Hepatocyte (in vitro differentiated cells): Measurements from ENCODE around the gene PTPRN2. TPM values are rescaled to one million over a fixed set of nuclear protein-coding genes. Genes with fewer than 3 reads are reported as not detected.

Source experiments
- DNase-seq: peaks from one replicate; pipeline ENCODE4 v3.0.0-alpha.2; 2016; ENCODE audit warnings: low spot score
- H2AFZ ChIP-seq: fragments of 200-600 bp; sonication (generic); 2 replicates; pipeline ENCODE4 v1.6.0; 2016; ENCODE audit warnings: antibody characterized with exemption, mild to moderate bottlenecking
- H3K27ac ChIP-seq: fragments of 200-600 bp; sonication (generic); 2 replicates; pipeline ENCODE4 v1.5.1; 2016; ENCODE audit warnings: mild to moderate bottlenecking
- H3K27me3 ChIP-seq: fragments of 200-600 bp; sonication (generic); 2 replicates; pipeline ENCODE4 v1.6.1; 2016
- H3K36me3 ChIP-seq: fragments of 200-600 bp; sonication (generic); replicated peaks from 2 replicates; pipeline ENCODE4 v1.5.1; 2016; ENCODE audit warnings: low read depth; ENCODE audit not compliant: insufficient read depth
- H3K4me1 ChIP-seq: fragments of 200-600 bp; sonication (generic); 2 replicates; pipeline ENCODE4 v1.5.1; 2016; ENCODE audit warnings: mild to moderate bottlenecking, moderate library complexity; ENCODE audit not compliant: insufficient read depth
- H3K4me2 ChIP-seq: fragments of 200-600 bp; sonication (generic); 2 replicates; pipeline ENCODE4 v1.6.0; 2016
- H3K4me3 ChIP-seq: fragments of 200-600 bp; sonication (generic); 2 replicates; pipeline ENCODE4 v1.5.1; 2016; ENCODE audit warnings: mild to moderate bottlenecking
- H3K79me2 ChIP-seq: fragments of 200-600 bp; sonication (generic); 2 replicates; pipeline ENCODE4 v1.6.0; 2017; ENCODE audit warnings: mild to moderate bottlenecking
- H3K9me2 ChIP-seq: fragments of 200-600 bp; sonication (generic); replicated peaks from 2 replicates; pipeline ENCODE4 v1.6.0; 2017; ENCODE audit warnings: mild to moderate bottlenecking; ENCODE audit not compliant: insufficient read depth
- H3K9me3 ChIP-seq: fragments of 200-600 bp; sonication (generic); 2 replicates; pipeline ENCODE4 v1.5.1; 2016; ENCODE audit warnings: low read depth, mild to moderate bottlenecking
- H4K20me1 ChIP-seq: fragments of 200-600 bp; sonication (generic); 2 replicates; pipeline ENCODE4 v1.6.0; 2016; ENCODE audit warnings: mild to moderate bottlenecking; ENCODE audit not compliant: insufficient read depth, poor library complexity, severe bottlenecking
- EZH2 ChIP-seq: fragments of 200-600 bp; sonication (generic); IDR thresholded peaks from 2 replicates; pipeline ENCODE4 v1.6.1; 2016; ENCODE audit warnings: antibody characterized with exemption, mild to moderate bottlenecking, borderline replicate concordance
- EZH2phosphoT487 ChIP-seq: fragments of 200-600 bp; sonication (generic); IDR thresholded peaks from one replicate; pipeline ENCODE4 v1.6.1; 2018; ENCODE audit warnings: antibody characterized with exemption, mild to moderate bottlenecking, low read depth, moderate library complexity; ENCODE audit not compliant: unreplicated experiment, severe bottlenecking
- WGBS: methylation state at CpG from one replicate; pipeline ENCODE4 v1.1.6; 2016; ENCODE audit warnings: low lambda C conversion rate; ENCODE audit errors: missing lambda C conversion rate; 5-methylcytosine and 5-hydroxymethylcytosine counted together
- polyA plus RNA-seq: library from polyadenylated mRNA; unstranded; fragments of >200 nt; fragmentation: Nextera tagmentation; extraction: Ambion mirVana; gene quantifications from 2 replicates; pipeline ENCODE4 v1.2.1, GENCODE V29; 2016
- total RNA-seq: library from RNA; depleted of rRNA; stranded (reverse); fragments of >200 nt; gene quantifications from 2 replicates; pipeline ENCODE4 v1.2.3, GENCODE V29; 2014
- TF ChIP-seq, protein P1 (sequence below): fragments of 200-600 bp; sonication (generic); IDR thresholded peaks from 2 replicates; pipeline ENCODE4 v1.5.1; 2016; ENCODE audit warnings: antibody characterized with exemption, mild to moderate bottlenecking; ENCODE audit not compliant: poor library complexity

The PTPRN2 gene
- total and polyA plus RNA-seq, 2 experiments from 2014 or later: 2.1 to 3.3 TPM

DNA sequence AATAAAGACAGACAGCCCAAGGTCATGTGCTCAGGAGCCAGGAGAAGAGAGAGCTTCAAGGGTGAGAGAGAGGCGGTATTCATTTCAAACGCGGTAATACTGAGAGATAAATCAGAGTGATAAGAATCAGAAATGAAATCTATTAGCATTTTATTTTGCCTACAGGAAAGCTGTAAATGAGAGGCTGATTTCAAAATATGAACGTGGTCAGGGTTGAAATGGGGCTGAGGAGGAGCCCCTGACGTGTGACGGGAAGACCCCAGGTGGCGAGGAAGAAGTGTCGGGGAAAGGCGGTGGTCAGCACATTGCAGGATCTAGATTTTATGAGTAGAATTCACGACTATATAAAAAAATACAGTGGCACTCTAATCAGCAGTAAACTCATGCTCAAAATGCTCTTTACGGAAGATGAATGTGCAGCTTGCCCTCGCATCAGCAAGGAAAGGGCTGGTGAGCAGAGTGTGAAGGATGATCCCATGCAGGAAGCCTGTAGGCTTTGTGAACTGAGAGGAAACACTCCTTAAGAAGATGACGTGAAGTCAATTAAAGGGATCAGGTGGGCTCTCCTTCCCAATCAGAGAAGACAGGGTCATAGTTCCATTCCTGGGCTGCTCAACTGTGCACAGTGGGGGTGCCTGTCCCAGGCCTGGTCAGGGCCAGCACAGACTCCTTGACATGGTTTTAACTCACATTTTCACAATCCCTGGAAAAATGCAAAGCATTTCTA lies 360.2 kb downstream of the PTPRN2 start:
- whole genome bisulfite sequencing: 81% methylated on average over 13 of the region's 13 CpGs
- no peak overlapping the region for H3K27ac ChIP-seq

DNA sequence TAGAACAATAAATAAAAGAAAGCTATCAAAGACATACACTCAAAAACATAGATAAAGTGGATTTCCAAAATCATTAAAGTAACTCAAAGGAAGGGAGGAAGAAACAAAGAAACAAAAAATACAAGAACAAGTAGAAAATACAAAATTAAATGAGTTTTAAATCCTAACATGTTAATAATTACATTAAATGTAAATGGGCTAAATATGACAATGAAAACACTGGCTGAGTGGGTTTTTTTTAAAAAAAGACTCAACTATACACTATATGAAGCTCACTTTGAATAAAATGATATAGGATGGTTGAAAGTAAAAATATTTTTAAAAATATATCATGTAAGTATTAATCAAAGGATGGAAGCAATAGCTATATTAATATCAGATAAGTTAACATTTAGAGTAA lies 371.4 kb downstream of the PTPRN2 start:
- no peaks in the 10 kb centered on the region for H3K9me3 ChIP-seq
- no peak for DNase-seq
- no peak overlapping the region for H2AFZ ChIP-seq
- no peaks in the 10 kb centered on the region for H3K36me3 ChIP-seq
- H3K79me2 ChIP-seq: no peaks in the 10 kb centered on the region
- H3K4me3 ChIP-seq: no peak overlapping the region
- no peaks in the 10 kb centered on the region for H3K27me3 ChIP-seq
- H3K4me2 ChIP-seq: no peak overlapping the region
- no peaks in the 10 kb centered on the region for H3K9me2 ChIP-seq
- H4K20me1 ChIP-seq: no peaks in the 10 kb centered on the region
- no peak for TF ChIP-seq EZH2phosphoT487
- no peak for TF ChIP-seq EZH2
- TF ChIP-seq, protein P1, sequence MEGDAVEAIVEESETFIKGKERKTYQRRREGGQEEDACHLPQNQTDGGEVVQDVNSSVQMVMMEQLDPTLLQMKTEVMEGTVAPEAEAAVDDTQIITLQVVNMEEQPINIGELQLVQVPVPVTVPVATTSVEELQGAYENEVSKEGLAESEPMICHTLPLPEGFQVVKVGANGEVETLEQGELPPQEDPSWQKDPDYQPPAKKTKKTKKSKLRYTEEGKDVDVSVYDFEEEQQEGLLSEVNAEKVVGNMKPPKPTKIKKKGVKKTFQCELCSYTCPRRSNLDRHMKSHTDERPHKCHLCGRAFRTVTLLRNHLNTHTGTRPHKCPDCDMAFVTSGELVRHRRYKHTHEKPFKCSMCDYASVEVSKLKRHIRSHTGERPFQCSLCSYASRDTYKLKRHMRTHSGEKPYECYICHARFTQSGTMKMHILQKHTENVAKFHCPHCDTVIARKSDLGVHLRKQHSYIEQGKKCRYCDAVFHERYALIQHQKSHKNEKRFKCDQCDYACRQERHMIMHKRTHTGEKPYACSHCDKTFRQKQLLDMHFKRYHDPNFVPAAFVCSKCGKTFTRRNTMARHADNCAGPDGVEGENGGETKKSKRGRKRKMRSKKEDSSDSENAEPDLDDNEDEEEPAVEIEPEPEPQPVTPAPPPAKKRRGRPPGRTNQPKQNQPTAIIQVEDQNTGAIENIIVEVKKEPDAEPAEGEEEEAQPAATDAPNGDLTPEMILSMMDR: no peak
- H3K4me1 ChIP-seq: no peaks in the 10 kb centered on the region
- H3K27ac ChIP-seq: no peak overlapping the region

More for the DNA sequence above, 360.2 kb downstream of the PTPRN2 start:
- no peaks in the 10 kb centered on the region for H3K36me3 ChIP-seq
- H3K4me3 ChIP-seq: no peak overlapping the region
- H2AFZ ChIP-seq: no peak overlapping the region
- no peaks in the 10 kb centered on the region for H3K79me2 ChIP-seq
- no peaks in the 10 kb centered on the region for H3K9me2 ChIP-seq
- no peaks in the 10 kb centered on the region for H4K20me1 ChIP-seq
- TF ChIP-seq EZH2phosphoT487 (no peak), EZH2 (no peak)
- TF ChIP-seq, protein P1: no peak
- H3K4me1 ChIP-seq: no peaks in the 10 kb centered on the region
- no peak overlapping the region for H3K4me2 ChIP-seq
- DNase-seq: no peak
- peaks cover 9% of the 10 kb centered on the region for H3K9me3 ChIP-seq
- no peaks in the 10 kb centered on the region for H3K27me3 ChIP-seq

DNA sequence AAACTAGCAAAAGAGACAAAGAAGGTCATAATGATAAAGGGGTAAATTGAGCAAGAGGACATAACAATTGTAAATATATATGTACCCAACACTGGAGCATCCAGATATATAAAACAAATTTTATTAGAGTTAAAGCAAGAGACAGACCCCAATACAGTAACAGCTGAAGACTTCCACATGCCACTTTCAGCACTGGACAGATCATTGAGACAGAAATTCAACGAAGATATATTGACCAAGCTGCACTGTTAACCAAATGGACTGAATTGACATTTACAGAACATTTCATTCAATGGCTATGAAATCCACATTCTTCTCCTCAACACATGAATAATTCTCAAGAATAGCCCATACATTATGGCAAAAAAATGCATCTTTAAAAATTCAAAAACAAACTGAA lies 378.2 kb downstream of the PTPRN2 start:
- TF ChIP-seq, protein P1: no peak
- TF ChIP-seq EZH2 (no peak), EZH2phosphoT487 (no peak)
- Histone ChIP-seq H2AFZ (no peak overlapping the region), H3K27me3 (peaks cover 7% of the 10 kb centered on the region), H3K79me2 (no peaks in the 10 kb centered on the region), H3K4me1 (no peaks in the 10 kb centered on the region), H3K27ac (no peak overlapping the region), H3K4me3 (no peak overlapping the region), H3K4me2 (no peak overlapping the region), H3K36me3 (no peaks in the 10 kb centered on the region), H4K20me1 (no peaks in the 10 kb centered on the region), H3K9me2 (no peaks in the 10 kb centered on the region), H3K9me3 (no peaks in the 10 kb centered on the region)
- no peak for DNase-seq
- 52% methylated on average over 1 of the region's 1 CpG for WGBS
